Measurements from ENCODE around the gene MYH14.

GRCh38 chr19:50239921-50240590, 36.6 kb downstream of the MYH14 start:
- no peak for TF ChIP-seq CTCF (IDR thresholded peaks at IDR 0.05; ENCODE audit: low read depth, low read length, poor library complexity, severe bottlenecking)
- TF ChIP-seq EZH2phosphoT487 (IDR thresholded peaks at IDR 0.05; ENCODE audit: borderline replicate concordance, low read length): no peak

All from DOHH2 (cell line).